ENCODE data around the gene VAPA.

Gene VAPA

GRCh38 chr18:9971313-9971920 lies 57.6 kb downstream of the VAPA start:
- no peak overlapping the region for H3K4me3 ChIP-seq (replicated peaks; ENCODE audit: low read depth, low read length)
- peak; percentile 65 for TF ChIP-seq CTCF (IDR thresholded peaks at IDR 0.05; ENCODE audit: low read length, missing control alignments)
- DNase-seq (ENCODE audit: low read depth): peak; percentile 90

- H3K4me3 ChIP-seq (replicated peaks; ENCODE audit: low read depth, low read length): no peak overlapping the region
- no peak for TF ChIP-seq CTCF (IDR thresholded peaks at IDR 0.05; ENCODE audit: low read length, missing control alignments)
- no peak for DNase-seq (ENCODE audit: low read depth)
Measured at GRCh38 chr18:9973470-9973869, 59.7 kb downstream of the VAPA start.

GRCh38 chr18:9974279-9974915 lies 60.6 kb downstream of the VAPA start:
- TF ChIP-seq CTCF (IDR thresholded peaks at IDR 0.05; ENCODE audit: low read length, missing control alignments): no peak
- H3K4me3 ChIP-seq (replicated peaks; ENCODE audit: low read depth, low read length): no peak overlapping the region
- no peak for DNase-seq (ENCODE audit: low read depth)

GRCh38 chr18:9975658-9976057 lies 61.8 kb downstream of the VAPA start:
- no peak for DNase-seq (ENCODE audit: low read depth)
- TF ChIP-seq CTCF (IDR thresholded peaks at IDR 0.05; ENCODE audit: low read length, missing control alignments): no peak
- no peak overlapping the region for H3K4me3 ChIP-seq (replicated peaks; ENCODE audit: low read depth, low read length)

- DNase-seq (ENCODE audit: low read depth): no peak
- H3K4me3 ChIP-seq (replicated peaks; ENCODE audit: low read depth, low read length): no peak overlapping the region
- TF ChIP-seq CTCF (IDR thresholded peaks at IDR 0.05; ENCODE audit: low read length, missing control alignments): no peak
Measured at GRCh38 chr18:9982711-9983110, 68.9 kb downstream of the VAPA start.

GRCh38 chr18:9984080-9984479 lies 70.3 kb downstream of the VAPA start:
- DNase-seq (ENCODE audit: low read depth): no peak
- TF ChIP-seq CTCF (IDR thresholded peaks at IDR 0.05; ENCODE audit: low read length, missing control alignments): no peak
- no peak overlapping the region for H3K4me3 ChIP-seq (replicated peaks; ENCODE audit: low read depth, low read length)

GRCh38 chr18:9985641-9986040 lies 71.8 kb downstream of the VAPA start:
- DNase-seq (ENCODE audit: low read depth): no peak
- H3K4me3 ChIP-seq (replicated peaks; ENCODE audit: low read depth, low read length): no peak overlapping the region
- no peak for TF ChIP-seq CTCF (IDR thresholded peaks at IDR 0.05; ENCODE audit: low read length, missing control alignments)
